Activated CD4-positive, alpha-beta memory T cell treated with anti-CD3 and anti-CD28 coated beads, Interleukin-2, amount 10 ng/mL, durations not matched to agents 7 days and 5 days (primary cell): Measurements from ENCODE around the gene ASB3. TPM values are rescaled to one million over a fixed set of nuclear protein-coding genes. Genes with fewer than 3 reads are reported as not detected.

Source experiments
- CTCF ChIA-PET: fragments of 350-600 bp; sonication (Branson Sonifier 250); formaldehyde crosslinking; loops from one replicate; lab custom pipeline; 2021; ENCODE audit warnings: antibody characterized with exemption, inconsistent platforms; lab: Charles Lee
- POLR2A ChIA-PET: fragments of 350-600 bp; sonication (Branson Sonifier 250); formaldehyde crosslinking; loops from one replicate; lab custom pipeline; 2021; ENCODE audit warnings: antibody characterized with exemption; lab: Charles Lee
- DNase-seq: peaks from one replicate; pipeline ENCODE4 v3.0.0-alpha.2; 2020
- H3K27ac Mint-ChIP-seq: one replicate; pipeline ENCODE4 v1.8.0; 2021; ENCODE audit warnings: mild to moderate bottlenecking, mixed read lengths
- H3K27me3 Mint-ChIP-seq: one replicate; pipeline ENCODE4 v1.8.0; 2021; ENCODE audit warnings: mixed read lengths
- H3K36me3 Mint-ChIP-seq: one replicate; pipeline ENCODE4 v1.8.0; 2021; ENCODE audit warnings: low read depth, mixed read lengths
- H3K4me1 Mint-ChIP-seq: one replicate; pipeline ENCODE4 v1.8.0; 2021; ENCODE audit warnings: mixed read lengths
- H3K4me3 Mint-ChIP-seq: one replicate; pipeline ENCODE4 v1.8.0; 2021; ENCODE audit warnings: mild to moderate bottlenecking, mixed read lengths
- H3K9me3 Mint-ChIP-seq: one replicate; pipeline ENCODE4 v1.8.0; 2021; ENCODE audit warnings: mixed read lengths
- total RNA-seq, 2 experiments: library from RNA; stranded (reverse); gene quantifications; one replicate each; pipeline ENCODE4 v1.2.3, GENCODE V29; 2021

ASB3 gene
- total RNA-seq, 2 experiments from 2014 or later, result 27.6 to 29.5 TPM

DNA sequence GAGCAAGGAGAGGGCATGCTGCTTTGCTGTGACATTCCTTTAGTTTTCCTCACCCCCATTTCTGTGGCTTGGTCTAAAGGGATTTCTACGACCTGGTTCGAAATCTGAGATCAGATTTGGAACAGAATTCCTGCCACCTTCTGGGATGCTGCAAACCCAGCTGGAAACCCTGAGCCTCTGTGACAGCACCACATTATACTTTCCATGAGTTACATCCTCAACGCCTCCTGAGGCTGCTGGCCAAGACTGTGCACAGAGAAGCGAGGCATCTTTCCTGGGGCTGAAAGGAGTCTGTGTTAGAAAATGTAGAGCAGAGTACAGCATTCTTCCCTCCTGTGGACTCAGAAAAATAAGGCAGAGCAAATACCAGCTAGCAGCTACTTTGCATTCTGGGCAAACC, 157.3 kb downstream of the ASB3 start:
- peaks cover 14% of the 10 kb centered on the region for H3K4me1 Mint-ChIP-seq
- CTCF ChIA-PET, result no interaction called here
- H3K4me3 Mint-ChIP-seq, result no peak overlapping the region

DNA sequence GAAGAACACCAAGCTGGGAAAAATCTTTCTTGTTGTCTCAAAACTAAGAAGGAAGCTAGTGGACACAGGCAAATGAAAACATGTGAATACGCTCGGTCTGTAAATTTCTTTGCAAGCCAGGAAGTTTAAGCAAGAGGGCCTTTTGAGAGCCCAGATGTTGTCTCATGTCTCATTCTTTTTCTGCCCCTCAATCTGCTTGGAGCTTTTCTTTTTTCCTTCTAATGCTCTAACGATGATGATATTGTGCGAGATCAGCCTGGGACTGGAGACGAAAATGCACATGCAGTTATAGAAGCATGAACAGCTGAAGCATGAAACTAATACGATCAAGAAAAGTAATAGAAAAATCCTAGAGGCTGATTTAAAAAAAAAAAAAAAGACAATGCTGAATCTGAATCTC, 157.8 kb downstream of the ASB3 start:
- H3K27me3 Mint-ChIP-seq, result no peaks in the 10 kb centered on the region
- no peak overlapping the region for H3K27ac Mint-ChIP-seq
- no peak overlapping the region for H3K4me3 Mint-ChIP-seq
- DNase-seq, result no peak
- H3K9me3 Mint-ChIP-seq, result no peaks in the 10 kb centered on the region
- no peaks in the 10 kb centered on the region for H3K36me3 Mint-ChIP-seq
- H3K4me1 Mint-ChIP-seq, result peaks cover 14% of the 10 kb centered on the region
- ChIA-PET POLR2A (no interaction called here), CTCF (no interaction called here)

More for the DNA sequence above, 157.3 kb downstream of the ASB3 start:
- DNase-seq, result no peak
- no peak overlapping the region for H3K27ac Mint-ChIP-seq
- H3K27me3 Mint-ChIP-seq, result no peaks in the 10 kb centered on the region
- POLR2A ChIA-PET, result no interaction called here
- no peaks in the 10 kb centered on the region for H3K36me3 Mint-ChIP-seq
- H3K9me3 Mint-ChIP-seq, result no peaks in the 10 kb centered on the region

DNA sequence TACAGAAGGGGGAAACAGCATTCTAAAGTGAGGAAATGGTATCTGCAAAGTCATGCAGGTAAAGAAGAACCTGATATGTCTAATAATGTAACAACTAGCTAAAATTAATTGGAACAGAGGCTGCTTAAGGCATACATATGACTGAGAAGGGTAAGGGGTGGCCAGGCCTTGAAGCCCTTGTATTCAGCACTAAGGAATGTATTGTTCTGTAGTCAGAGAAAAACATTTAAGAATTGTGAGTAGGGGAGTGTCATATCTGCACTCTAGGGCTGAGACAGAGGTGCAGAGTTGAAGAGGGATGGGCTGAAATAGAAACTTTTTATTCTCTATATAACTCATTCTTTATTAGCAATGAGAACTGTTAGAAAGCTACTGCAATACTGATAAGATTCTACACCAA, 164.6 kb downstream of the ASB3 start:
- no peak overlapping the region for H3K27ac Mint-ChIP-seq
- peaks cover 2% of the 10 kb centered on the region for H3K27me3 Mint-ChIP-seq
- no peaks in the 10 kb centered on the region for H3K4me1 Mint-ChIP-seq
- no peak overlapping the region for H3K4me3 Mint-ChIP-seq
- DNase-seq, result no peak
- H3K36me3 Mint-ChIP-seq, result no peaks in the 10 kb centered on the region
- CTCF ChIA-PET, result no interaction called here
- H3K9me3 Mint-ChIP-seq, result no peaks in the 10 kb centered on the region
- POLR2A ChIA-PET, result no interaction called here

DNA sequence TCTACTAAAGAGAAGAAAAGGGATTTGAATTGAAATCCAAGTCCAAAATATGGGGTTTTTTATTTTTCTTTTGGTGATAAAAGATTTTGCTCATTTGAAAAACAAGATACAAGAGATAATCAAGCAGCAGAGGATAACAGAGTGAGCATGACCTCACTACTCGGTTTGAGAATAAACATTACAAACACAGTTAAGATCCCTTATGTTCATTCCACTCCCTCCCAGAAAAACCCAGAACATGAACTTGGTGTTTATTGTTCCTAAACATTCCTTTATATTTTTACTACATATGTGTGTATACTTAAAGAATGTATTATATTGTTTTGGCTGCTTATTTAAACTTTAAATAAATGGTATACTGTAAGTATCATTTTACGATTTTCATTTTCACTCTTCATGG, 165.8 kb downstream of the ASB3 start:
- Mint-ChIP-seq H3K36me3 (no peaks in the 10 kb centered on the region), H3K27me3 (peaks cover 2% of the 10 kb centered on the region), H3K27ac (no peak overlapping the region), H3K9me3 (no peaks in the 10 kb centered on the region), H3K4me1 (no peaks in the 10 kb centered on the region), H3K4me3 (no peak overlapping the region)
- ChIA-PET CTCF (no interaction called here), POLR2A (no interaction called here)
- no peak for DNase-seq

Other genes with a start within 250 kb of the ASB3 start
- 10 to 100 TPM in 1 of 2 experiments, 1 to 10 TPM in 1; 9.1 to 10.3 TPM for gene CHAC2, start 19.1 kb downstream of the ASB3 start, total RNA-seq
- 10 to 100 TPM; 32.6 to 33.3 TPM for gene ERLEC1, start 91 bp upstream of the ASB3 start, total RNA-seq
- 1 to 10 TPM; 1.4 to 1.7 TPM for gene GPR75, start 73.0 kb upstream of the ASB3 start, total RNA-seq
- 10 to 100 TPM; 47.4 to 47.8 TPM for gene PSME4, start 184.0 kb upstream of the ASB3 start, total RNA-seq